Suprapubic skin (tissue), 4 donors: ENCODE data around the gene ATG2A. TPM values are rescaled to one million over a fixed set of nuclear protein-coding genes. Genes with fewer than 3 reads are reported as not detected.

ENCODE experiments used
- DNase-seq, 2 donors: peaks; one replicate each; pipeline ENCODE4 v3.0.0-alpha.2; 2019; ENCODE audit warnings: low spot score in 2 of 2
- H3K27ac ChIP-seq: fragments of 200-600 bp; sonication (generic); one replicate; pipeline ENCODE4 v1.5.1; 2019
- H3K27me3 ChIP-seq: fragments of 200-600 bp; sonication (generic); one replicate; pipeline ENCODE4 v1.5.1; 2019
- H3K36me3 ChIP-seq: fragments of 200-600 bp; sonication (generic); one replicate; pipeline ENCODE4 v1.5.1; 2019
- H3K4me1 ChIP-seq: fragments of 200-600 bp; sonication (generic); one replicate; pipeline ENCODE4 v1.5.1; 2019
- H3K4me3 ChIP-seq: fragments of 200-600 bp; sonication (generic); one replicate; pipeline ENCODE4 v1.5.1; 2019; ENCODE audit warnings: mild to moderate bottlenecking
- H3K9me3 ChIP-seq: fragments of 200-600 bp; sonication (generic); one replicate; pipeline ENCODE4 v1.5.1; 2019
- CTCF ChIP-seq, 2 donors: fragments of 200-600 bp in 1 of 2; fragments of 450-650 bp in 1 of 2; sonication (generic) in 1 of 2; IDR thresholded peaks; one replicate each; pipeline ENCODE4 v1.5.1; 2016 to 2019; ENCODE audit warnings: antibody characterized with exemption in 2 of 2, mild to moderate bottlenecking in 1 of 2, moderate library complexity in 1 of 2
- EP300 ChIP-seq: sonication (generic); formaldehyde crosslinking; IDR thresholded peaks from one replicate; pipeline ENCODE4 v1.6.1; 2017; ENCODE audit warnings: antibody characterized with exemption
- POLR2A ChIP-seq, 2 donors: fragments of 450-650 bp; IDR thresholded peaks; one replicate each; pipeline ENCODE4 v1.6.1; 2017; ENCODE audit warnings: antibody characterized with exemption in 2 of 2, mild to moderate bottlenecking in 2 of 2, moderate library complexity in 2 of 2
- POLR2AphosphoS5 ChIP-seq, 3 donors: sonication (generic); formaldehyde crosslinking; IDR thresholded peaks; one replicate each; pipeline ENCODE4 v1.6.1; 2017; ENCODE audit warnings: antibody characterized with exemption in 3 of 3
- WGBS: methylation state at CpG from one replicate; pipeline ENCODE4 v1.1.5; 2018; 5-methylcytosine and 5-hydroxymethylcytosine counted together
- total RNA-seq, 4 donors: library from RNA; depleted of rRNA; stranded (reverse); fragments of >200 nt; gene quantifications; one replicate each; pipeline ENCODE4 v1.1.0, GENCODE V29; 2016

Gene ATG2A
- total RNA-seq, 4 donors from 2014 or later, result 69.5 to 82.2 (median 76.0) TPM

- peak overlapping the region; percentile 67 for H3K27ac ChIP-seq
- DNase-seq, result no peak
- WGBS, result 75% methylated on average over 7 of the region's 19 CpGs
- H3K27me3 ChIP-seq, result no peaks in the 10 kb centered on the region
- H3K4me3 ChIP-seq, result peak overlapping the region; percentile 1
- H3K9me3 ChIP-seq, result no peaks in the 10 kb centered on the region
- peaks cover 31% of the 10 kb centered on the region for H3K36me3 ChIP-seq
- H3K4me1 ChIP-seq, result peaks cover 77% of the 10 kb centered on the region
- no peak for TF ChIP-seq CTCF (IDR thresholded peaks at IDR 0.05)
- TF ChIP-seq POLR2AphosphoS5 (IDR thresholded peaks at IDR 0.05), result no peak
- no peak for TF ChIP-seq EP300
- no peak for TF ChIP-seq POLR2A (IDR thresholded peaks at IDR 0.05)
Measured at GRCh38 chr11:64870176-64870892, 46.7 kb downstream of the ATG2A start.

GRCh38 chr11:64869571-64870175 lies 47.3 kb downstream of the ATG2A start:
- DNase-seq, result no peak

GRCh38 chr11:64868904-64869570 lies 48.0 kb downstream of the ATG2A start:
- H3K4me1 ChIP-seq, result peaks cover 78% of the 10 kb centered on the region
- WGBS, result 55% methylated on average over 9 of the region's 21 CpGs

More at GRCh38 chr11:64869571-64870175, 47.3 kb downstream of the ATG2A start:
- Histone ChIP-seq H3K4me1 (peaks cover 77% of the 10 kb centered on the region), H3K27ac (peak overlapping the region; percentile 67), H3K27me3 (no peaks in the 10 kb centered on the region), H3K36me3 (peaks cover 29% of the 10 kb centered on the region), H3K9me3 (no peaks in the 10 kb centered on the region), H3K4me3 (peak overlapping the region; percentile 7)
- WGBS, result no CpG with 5 or more reads among the region's 9 CpGs
- TF ChIP-seq POLR2A (IDR thresholded peaks at IDR 0.05) (no peak), CTCF (IDR thresholded peaks at IDR 0.05) (peak in 1 of 2 donors; percentile 18)

GRCh38 chr11:64867748-64868462 lies 49.1 kb downstream of the ATG2A start:
- H3K4me3 ChIP-seq, result no peak overlapping the region
- no peak for TF ChIP-seq EP300
- no peak for TF ChIP-seq POLR2A (IDR thresholded peaks at IDR 0.05)
- no peak for TF ChIP-seq CTCF (IDR thresholded peaks at IDR 0.05)
- no peak for TF ChIP-seq POLR2AphosphoS5 (IDR thresholded peaks at IDR 0.05)
- H3K4me1 ChIP-seq, result peaks cover 82% of the 10 kb centered on the region
- no peaks in the 10 kb centered on the region for H3K27me3 ChIP-seq
- peak overlapping the region; percentile 67 for H3K27ac ChIP-seq
- no peak for DNase-seq
- peaks cover 13% of the 10 kb centered on the region for H3K36me3 ChIP-seq
- no peaks in the 10 kb centered on the region for H3K9me3 ChIP-seq
- 61% methylated on average over 28 of the region's 28 CpGs for WGBS

More at GRCh38 chr11:64868904-64869570, 48.0 kb downstream of the ATG2A start:
- no peaks in the 10 kb centered on the region for H3K27me3 ChIP-seq
- peaks cover 22% of the 10 kb centered on the region for H3K36me3 ChIP-seq
- peak overlapping the region; percentile 67 for H3K27ac ChIP-seq
- H3K9me3 ChIP-seq, result no peaks in the 10 kb centered on the region
- no peak for DNase-seq
- TF ChIP-seq CTCF (IDR thresholded peaks at IDR 0.05) (no peak), POLR2AphosphoS5 (IDR thresholded peaks at IDR 0.05) (no peak), POLR2A (IDR thresholded peaks at IDR 0.05) (no peak), EP300 (no peak)
- no peak overlapping the region for H3K4me3 ChIP-seq

- TF ChIP-seq POLR2A (IDR thresholded peaks at IDR 0.05) (no peak), CTCF (IDR thresholded peaks at IDR 0.05) (no peak), EP300 (no peak), POLR2AphosphoS5 (IDR thresholded peaks at IDR 0.05) (no peak)
- H3K4me1 ChIP-seq, result peaks cover 76% of the 10 kb centered on the region
- no peaks in the 10 kb centered on the region for H3K27me3 ChIP-seq
- DNase-seq, result no peak
- peaks cover 3% of the 10 kb centered on the region for H3K36me3 ChIP-seq
- H3K9me3 ChIP-seq, result no peaks in the 10 kb centered on the region
- no peak overlapping the region for H3K4me3 ChIP-seq
- WGBS, result 96% methylated on average over 4 of the region's 4 CpGs
- peak overlapping the region; percentile 0 for H3K27ac ChIP-seq
Measured at GRCh38 chr11:64866173-64866491, 50.9 kb downstream of the ATG2A start.
